Measurements from ENCODE around the gene NUDT1. TPM values are rescaled to one million over a fixed set of nuclear protein-coding genes. Genes with fewer than 3 reads are reported as not detected.
A peak's percentile ranks its signal among the peaks of the same experiment; 100 is the strongest.

The NUDT1 gene
- total and polyA plus RNA-seq, 2 experiments from 2014 or later: 9.6 to 16.3 TPM

GRCh38 chr7:2243458-2243857 lies 1.4 kb downstream of the NUDT1 start:
- Histone ChIP-seq H2AFZ (no peak overlapping the region), H3K4me2 (peak overlapping the region; percentile 95), H3K27ac (no peak overlapping the region)

DNA sequence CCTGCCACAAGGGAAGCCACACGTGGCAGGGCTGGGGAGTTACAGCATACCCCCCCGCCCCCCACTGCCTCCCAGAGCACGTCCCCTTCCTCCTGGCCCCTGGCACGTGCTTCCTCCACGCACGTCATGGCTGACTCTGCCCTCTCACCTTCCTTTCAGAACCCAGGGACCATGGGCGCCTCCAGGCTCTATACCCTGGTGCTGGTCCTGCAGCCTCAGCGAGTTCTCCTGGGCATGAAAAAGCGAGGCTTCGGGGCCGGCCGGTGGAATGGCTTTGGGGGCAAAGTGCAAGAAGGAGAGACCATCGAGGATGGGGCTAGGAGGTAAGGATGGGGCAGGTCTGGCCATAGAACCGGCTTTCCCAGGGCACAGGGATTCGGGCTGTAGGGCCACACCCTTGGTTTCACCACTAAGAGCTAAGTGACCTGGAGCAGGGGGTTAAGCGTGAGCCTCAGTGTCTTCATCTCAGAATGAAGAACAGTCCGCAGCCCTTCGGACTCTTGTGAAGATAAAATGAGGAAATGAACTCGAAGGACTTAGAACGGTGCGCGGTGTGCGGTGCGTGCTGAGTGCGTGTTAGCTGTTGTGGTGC lies 2.5 kb downstream of the NUDT1 start:
- no peaks in the 10 kb centered on the region for H3K27me3 ChIP-seq
- peaks cover 13% of the 10 kb centered on the region for H3K4me1 ChIP-seq (ENCODE audit: insufficient read depth)
- no peak for DNase-seq (ENCODE audit: low spot score)
- no peaks in the 10 kb centered on the region for H3K9me2 ChIP-seq (replicated peaks; ENCODE audit: insufficient read depth)
- no peaks in the 10 kb centered on the region for H3K36me3 ChIP-seq (replicated peaks; ENCODE audit: insufficient read depth, low read depth)
- peaks cover 5% of the 10 kb centered on the region for H4K20me1 ChIP-seq (ENCODE audit: insufficient read depth, poor library complexity, severe bottlenecking)
- WGBS (ENCODE audit: low lambda C conversion rate, missing lambda C conversion rate): 90% methylated on average over 24 of the region's 25 CpGs
- H3K4me3 ChIP-seq: no peak overlapping the region
- H2AFZ ChIP-seq: no peak overlapping the region
- no peak for TF ChIP-seq CTCF (IDR thresholded peaks at IDR 0.05; ENCODE audit: poor library complexity)
- TF ChIP-seq EZH2phosphoT487 (IDR thresholded peaks at IDR 0.05; ENCODE audit: low read depth, severe bottlenecking, unreplicated experiment): no peak
- no peak for TF ChIP-seq EZH2 (IDR thresholded peaks at IDR 0.05; ENCODE audit: borderline replicate concordance)
- H3K9me3 ChIP-seq (ENCODE audit: low read depth): no peaks in the 10 kb centered on the region
- peaks cover 19% of the 10 kb centered on the region for H3K79me2 ChIP-seq
- H3K4me2 ChIP-seq: no peak overlapping the region
- H3K27ac ChIP-seq: no peak overlapping the region

More at GRCh38 chr7:2243458-2243857, 1.4 kb downstream of the NUDT1 start:
- Histone ChIP-seq H3K9me3 (ENCODE audit: low read depth) (no peaks in the 10 kb centered on the region), H3K9me2 (replicated peaks; ENCODE audit: insufficient read depth) (no peaks in the 10 kb centered on the region), H3K27me3 (no peaks in the 10 kb centered on the region), H3K4me3 (no peak overlapping the region), H3K79me2 (peaks cover 19% of the 10 kb centered on the region), H3K36me3 (replicated peaks; ENCODE audit: insufficient read depth, low read depth) (no peaks in the 10 kb centered on the region), H4K20me1 (ENCODE audit: insufficient read depth, poor library complexity, severe bottlenecking) (peaks cover 5% of the 10 kb centered on the region), H3K4me1 (ENCODE audit: insufficient read depth) (peaks cover 13% of the 10 kb centered on the region)
- no peak for TF ChIP-seq EZH2phosphoT487 (IDR thresholded peaks at IDR 0.05; ENCODE audit: low read depth, severe bottlenecking, unreplicated experiment)
- TF ChIP-seq EZH2 (IDR thresholded peaks at IDR 0.05; ENCODE audit: borderline replicate concordance): no peak
- no peak for TF ChIP-seq CTCF (IDR thresholded peaks at IDR 0.05; ENCODE audit: poor library complexity)
- WGBS (ENCODE audit: low lambda C conversion rate, missing lambda C conversion rate): 90% methylated on average over 12 of the region's 12 CpGs
- DNase-seq (ENCODE audit: low spot score): no peak

DNA sequence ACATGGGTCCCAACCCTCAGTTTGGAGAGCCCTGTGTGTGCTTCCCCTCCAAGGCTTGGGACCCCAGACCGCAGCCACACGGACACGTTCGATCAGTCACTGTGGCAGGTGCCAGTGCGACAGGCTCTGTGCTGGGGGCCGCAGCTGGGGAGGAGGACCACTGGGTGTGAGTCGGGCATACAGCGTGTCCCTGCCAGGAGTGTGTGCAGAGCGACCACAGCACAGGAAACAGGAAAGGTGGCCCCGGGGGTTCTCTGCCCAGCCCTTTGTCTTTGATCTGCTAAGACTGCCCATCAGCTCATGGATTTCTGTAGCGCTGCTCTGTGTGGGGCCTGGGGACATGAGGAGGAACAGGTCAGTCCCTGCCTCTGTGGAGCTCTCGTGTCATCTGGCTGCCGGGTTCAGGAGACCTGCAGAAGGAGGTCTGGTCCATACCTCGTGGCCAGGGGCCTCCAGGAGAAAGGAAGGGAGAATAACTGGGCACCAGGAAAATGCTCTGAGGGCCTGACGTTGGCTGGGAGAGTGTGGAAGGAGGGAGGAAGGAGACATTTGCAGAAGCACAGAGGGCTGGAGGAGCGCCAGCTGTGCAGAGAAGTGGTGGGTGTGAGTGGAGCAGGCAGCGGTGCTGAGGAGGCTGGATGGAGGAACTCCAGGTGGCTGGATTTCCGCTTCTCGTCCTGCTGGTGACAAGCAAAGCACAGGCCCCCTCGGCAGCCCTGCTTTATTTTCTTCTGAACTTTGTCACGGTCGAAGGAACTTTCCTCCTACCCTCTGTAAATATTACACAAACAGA lies 4.1 kb downstream of the NUDT1 start:
- peaks cover 8% of the 10 kb centered on the region for H3K79me2 ChIP-seq
- peaks cover 4% of the 10 kb centered on the region for H4K20me1 ChIP-seq (ENCODE audit: insufficient read depth, poor library complexity, severe bottlenecking)
- no peak overlapping the region for H3K4me2 ChIP-seq
- 87% methylated on average over 22 of the region's 22 CpGs for WGBS (ENCODE audit: low lambda C conversion rate, missing lambda C conversion rate)
- no peaks in the 10 kb centered on the region for H3K36me3 ChIP-seq (replicated peaks; ENCODE audit: insufficient read depth, low read depth)
- no peaks in the 10 kb centered on the region for H3K27me3 ChIP-seq
- H3K9me2 ChIP-seq (replicated peaks; ENCODE audit: insufficient read depth): no peaks in the 10 kb centered on the region
- H3K4me3 ChIP-seq: no peak overlapping the region
- no peak overlapping the region for H3K27ac ChIP-seq
- no peaks in the 10 kb centered on the region for H3K9me3 ChIP-seq (ENCODE audit: low read depth)
- H2AFZ ChIP-seq: no peak overlapping the region
- H3K4me1 ChIP-seq (ENCODE audit: insufficient read depth): peaks cover 11% of the 10 kb centered on the region
- TF ChIP-seq EZH2phosphoT487 (IDR thresholded peaks at IDR 0.05; ENCODE audit: low read depth, severe bottlenecking, unreplicated experiment) (no peak), EZH2 (IDR thresholded peaks at IDR 0.05; ENCODE audit: borderline replicate concordance) (no peak), CTCF (IDR thresholded peaks at IDR 0.05; ENCODE audit: poor library complexity) (no peak)
- DNase-seq (ENCODE audit: low spot score): no peak

Data from hepatocyte (in vitro differentiated cells).